ENCODE measurements around the gene FRMPD4. TPM values are rescaled to one million over a fixed set of nuclear protein-coding genes. Genes with fewer than 3 reads are reported as not detected.

The FRMPD4 gene
- total RNA-seq, 1 donor from 2014 or later: 0.22 TPM

GRCh38 chrX:12686331-12686730, 548.1 kb downstream of the FRMPD4 start:
- no peak for DNase-seq (ENCODE audit: extremely low spot score, unreplicated experiment)
- H3K27ac Mint-ChIP-seq: no peak overlapping the region
- H3K4me1 Mint-ChIP-seq (ENCODE audit: unreplicated experiment): no peaks in the 10 kb centered on the region
- peaks cover 4% of the 10 kb centered on the region for H3K9me3 Mint-ChIP-seq
- no peaks in the 10 kb centered on the region for H3K27me3 Mint-ChIP-seq
- no peaks in the 10 kb centered on the region for H3K36me3 Mint-ChIP-seq
- TF ChIP-seq CTCF (conservative IDR thresholded peaks at IDR 0.05): no peak
- no peak overlapping the region for H3K4me3 Mint-ChIP-seq

- DNase-seq (ENCODE audit: extremely low spot score, unreplicated experiment): no peak
- TF ChIP-seq CTCF (conservative IDR thresholded peaks at IDR 0.05): no peak
- Mint-ChIP-seq H3K4me3 (no peak overlapping the region), H3K4me1 (ENCODE audit: unreplicated experiment) (no peaks in the 10 kb centered on the region), H3K27me3 (peaks cover 6% of the 10 kb centered on the region), H3K27ac (no peak overlapping the region), H3K9me3 (peaks cover 4% of the 10 kb centered on the region), H3K36me3 (no peaks in the 10 kb centered on the region)
Measured at GRCh38 chrX:12690646-12691045, 552.4 kb downstream of the FRMPD4 start.

- H3K27ac Mint-ChIP-seq: no peak overlapping the region
- no peak for TF ChIP-seq CTCF (conservative IDR thresholded peaks at IDR 0.05)
- H3K36me3 Mint-ChIP-seq: no peaks in the 10 kb centered on the region
- H3K4me1 Mint-ChIP-seq (ENCODE audit: unreplicated experiment): no peaks in the 10 kb centered on the region
- H3K27me3 Mint-ChIP-seq: peaks cover 6% of the 10 kb centered on the region
- H3K9me3 Mint-ChIP-seq: no peaks in the 10 kb centered on the region
- no peak overlapping the region for H3K4me3 Mint-ChIP-seq
- DNase-seq (ENCODE audit: extremely low spot score, unreplicated experiment): no peak
Measured at GRCh38 chrX:12693754-12694153, 555.5 kb downstream of the FRMPD4 start.

GRCh38 chrX:12700745-12701144, 562.5 kb downstream of the FRMPD4 start:
- Mint-ChIP-seq H3K27ac (no peak overlapping the region), H3K4me1 (ENCODE audit: unreplicated experiment) (no peaks in the 10 kb centered on the region), H3K27me3 (peaks cover 4% of the 10 kb centered on the region), H3K9me3 (no peaks in the 10 kb centered on the region), H3K36me3 (no peaks in the 10 kb centered on the region), H3K4me3 (no peak overlapping the region)
- no peak for DNase-seq (ENCODE audit: extremely low spot score, unreplicated experiment)
- TF ChIP-seq CTCF (conservative IDR thresholded peaks at IDR 0.05): no peak

GRCh38 chrX:12701628-12702027, 563.4 kb downstream of the FRMPD4 start:
- peaks cover 4% of the 10 kb centered on the region for H3K27me3 Mint-ChIP-seq
- no peak for DNase-seq (ENCODE audit: extremely low spot score, unreplicated experiment)
- H3K4me1 Mint-ChIP-seq (ENCODE audit: unreplicated experiment): no peaks in the 10 kb centered on the region
- peak; percentile 71 for TF ChIP-seq CTCF (conservative IDR thresholded peaks at IDR 0.05)
- H3K4me3 Mint-ChIP-seq: no peak overlapping the region
- H3K36me3 Mint-ChIP-seq: no peaks in the 10 kb centered on the region
- H3K27ac Mint-ChIP-seq: no peak overlapping the region
- H3K9me3 Mint-ChIP-seq: no peaks in the 10 kb centered on the region

- H3K9me3 Mint-ChIP-seq: no peaks in the 10 kb centered on the region
- H3K4me1 Mint-ChIP-seq (ENCODE audit: unreplicated experiment): no peaks in the 10 kb centered on the region
- no peak overlapping the region for H3K4me3 Mint-ChIP-seq
- peaks cover 4% of the 10 kb centered on the region for H3K27me3 Mint-ChIP-seq
- no peaks in the 10 kb centered on the region for H3K36me3 Mint-ChIP-seq
- peak; percentile 68 for TF ChIP-seq CTCF (conservative IDR thresholded peaks at IDR 0.05)
- no peak overlapping the region for H3K27ac Mint-ChIP-seq
- no peak for DNase-seq (ENCODE audit: extremely low spot score, unreplicated experiment)
Measured at GRCh38 chrX:12702509-12703091, 564.3 kb downstream of the FRMPD4 start.

All from type B pancreatic cell (in vitro differentiated cells).